ENCODE data around the gene TMEM179.

The TMEM179 gene

DNA sequence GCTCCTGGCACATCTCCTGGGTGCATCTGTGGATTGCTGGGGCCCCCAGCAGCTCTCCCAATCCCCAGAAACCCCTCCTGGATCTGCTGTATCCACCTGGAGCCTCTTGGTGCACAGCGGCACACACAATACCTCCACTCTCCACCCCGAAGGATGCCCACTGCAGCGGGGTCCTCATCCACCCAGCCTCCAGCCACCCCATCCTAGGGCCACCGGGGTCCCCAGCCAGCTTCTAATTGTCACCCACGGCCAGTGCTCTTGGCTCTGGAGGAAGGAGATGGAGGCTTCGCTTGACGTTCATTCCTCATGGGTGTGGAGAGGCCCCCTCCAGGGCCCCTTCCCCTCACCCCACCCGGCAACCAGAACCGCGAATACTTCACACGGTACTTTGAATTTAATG, 31.6 kb upstream of the TMEM179 start:
- no peak overlapping the region for H3K4me3 ChIP-seq (ENCODE audit: low read depth in 1 of 2, low read length in 2 of 2)
- H3K27me3 ChIP-seq (ENCODE audit: low read depth, low read length), result no peaks in the 10 kb centered on the region
- H3K4me1 ChIP-seq (ENCODE audit: control insufficient read depth in 1 of 2, insufficient read depth in 2 of 2, low read length in 2 of 2), result no peaks in the 10 kb centered on the region
- no peaks in the 10 kb centered on the region for H3K36me3 ChIP-seq (ENCODE audit: control insufficient read depth in 1 of 2, insufficient read depth in 2 of 2, low read length in 2 of 2)
- no peaks in the 10 kb centered on the region for H3K9me3 ChIP-seq (ENCODE audit: control insufficient read depth in 1 of 2, low read length in 2 of 2)
- no peak overlapping the region for H3K27ac ChIP-seq (ENCODE audit: low read length)

DNA sequence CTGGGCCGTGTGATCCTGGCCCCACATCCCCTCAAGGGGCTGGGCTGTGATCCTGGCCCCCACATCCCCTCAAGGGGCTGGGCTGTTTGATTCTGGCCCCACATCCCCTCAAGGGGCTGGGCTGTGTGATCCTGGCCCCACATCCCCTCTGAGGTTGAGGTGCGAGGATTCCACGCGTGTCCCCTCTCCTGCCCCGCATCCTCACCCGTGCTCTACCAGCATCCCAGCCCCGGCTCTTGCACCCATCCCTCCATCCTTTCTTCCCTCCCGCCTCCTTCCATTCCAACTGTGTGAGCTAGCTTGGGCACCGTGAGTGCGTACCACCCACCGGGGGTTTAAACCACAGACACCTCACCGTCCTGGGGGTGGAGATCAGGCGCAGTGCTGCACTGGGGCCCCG, 31.1 kb upstream of the TMEM179 start:
- Histone ChIP-seq H3K4me3 (ENCODE audit: low read depth in 1 of 2, low read length in 2 of 2) (no peak overlapping the region), H3K9me3 (ENCODE audit: control insufficient read depth in 1 of 2, low read length in 2 of 2) (no peaks in the 10 kb centered on the region), H3K36me3 (ENCODE audit: control insufficient read depth in 1 of 2, insufficient read depth in 2 of 2, low read length in 2 of 2) (no peaks in the 10 kb centered on the region), H3K27me3 (ENCODE audit: low read depth, low read length) (no peaks in the 10 kb centered on the region), H3K4me1 (ENCODE audit: control insufficient read depth in 1 of 2, insufficient read depth in 2 of 2, low read length in 2 of 2) (no peaks in the 10 kb centered on the region), H3K27ac (ENCODE audit: low read length) (no peak overlapping the region)

DNA sequence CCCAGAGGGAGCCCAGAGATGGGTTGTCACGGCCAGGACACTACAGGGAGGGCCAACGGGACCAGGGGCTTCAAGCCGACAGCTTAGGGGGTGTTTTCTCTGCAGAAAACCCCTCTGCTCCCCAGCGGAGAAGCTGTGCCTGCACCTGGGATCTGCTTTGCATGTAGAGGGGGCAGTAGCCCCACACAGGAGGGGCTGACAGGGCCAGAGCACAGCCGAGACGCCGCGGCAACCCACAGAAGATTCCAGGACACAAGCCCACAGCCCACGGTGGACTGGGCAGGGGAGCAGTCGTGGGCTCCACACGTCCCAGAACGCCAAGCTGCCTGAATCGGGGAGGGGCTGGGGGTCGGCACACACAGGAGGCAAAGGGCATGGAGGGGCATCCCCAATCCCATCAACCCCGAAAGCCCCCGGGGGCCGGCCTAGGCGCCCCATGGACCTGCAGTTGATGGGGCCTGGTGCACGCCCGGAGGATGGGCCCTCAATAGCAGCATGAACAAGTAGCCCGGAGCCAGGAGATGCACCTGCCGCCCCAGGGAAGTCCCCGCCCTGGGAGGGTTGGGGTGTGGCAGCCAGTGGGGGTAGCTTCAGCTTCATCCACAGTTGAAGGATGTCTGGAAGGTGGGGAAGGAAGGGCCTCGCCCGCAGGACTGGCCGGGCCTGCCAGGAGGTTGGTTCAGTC, 30.5 kb upstream of the TMEM179 start:
- Histone ChIP-seq H3K36me3 (ENCODE audit: control insufficient read depth in 1 of 2, insufficient read depth in 2 of 2, low read length in 2 of 2) (no peaks in the 10 kb centered on the region), H3K27me3 (ENCODE audit: low read depth, low read length) (no peaks in the 10 kb centered on the region), H3K9me3 (ENCODE audit: control insufficient read depth in 1 of 2, low read length in 2 of 2) (no peaks in the 10 kb centered on the region), H3K4me1 (ENCODE audit: control insufficient read depth in 1 of 2, insufficient read depth in 2 of 2, low read length in 2 of 2) (no peaks in the 10 kb centered on the region), H3K27ac (ENCODE audit: low read length) (no peak overlapping the region), H3K4me3 (ENCODE audit: low read depth in 1 of 2, low read length in 2 of 2) (no peak overlapping the region)

DNA sequence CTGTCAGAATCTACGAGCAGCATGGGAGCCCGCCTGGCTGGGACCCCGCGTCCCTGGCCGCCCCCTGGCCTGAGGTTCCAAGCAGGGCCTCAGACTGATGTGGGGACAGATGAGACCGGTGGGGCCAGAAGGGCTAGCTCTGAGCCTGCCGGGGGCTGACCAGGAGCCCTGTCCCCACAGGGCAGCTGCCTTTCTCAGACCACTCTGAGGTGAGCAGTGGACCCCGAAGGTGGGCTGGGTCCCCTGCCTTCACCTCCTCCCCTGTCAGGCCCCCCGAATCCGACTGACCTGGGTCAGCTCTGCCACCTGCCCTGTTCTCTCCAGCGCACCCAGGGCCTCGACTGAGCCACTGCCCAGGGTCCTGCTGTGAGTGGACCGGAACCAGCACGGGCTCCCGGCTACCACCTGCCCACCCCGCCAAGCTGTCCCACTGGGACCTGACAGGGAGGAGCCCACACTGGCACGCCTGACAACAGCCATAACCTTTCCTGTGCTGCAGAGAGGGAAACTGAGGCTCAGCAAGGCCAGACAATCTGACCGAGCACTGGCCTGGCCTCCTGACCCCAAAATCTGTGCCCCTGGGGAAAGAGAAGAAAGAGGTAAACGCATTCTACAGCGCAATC, 29.7 kb upstream of the TMEM179 start:
- Histone ChIP-seq H3K9me3 (ENCODE audit: control insufficient read depth in 1 of 2, low read length in 2 of 2) (peaks cover 0 to 2% of the 10 kb centered on the region in 2 donors), H3K4me3 (ENCODE audit: low read depth in 1 of 2, low read length in 2 of 2) (no peak overlapping the region), H3K36me3 (ENCODE audit: control insufficient read depth in 1 of 2, insufficient read depth in 2 of 2, low read length in 2 of 2) (no peaks in the 10 kb centered on the region), H3K4me1 (ENCODE audit: control insufficient read depth in 1 of 2, insufficient read depth in 2 of 2, low read length in 2 of 2) (no peaks in the 10 kb centered on the region), H3K27me3 (ENCODE audit: low read depth, low read length) (no peaks in the 10 kb centered on the region), H3K27ac (ENCODE audit: low read length) (no peak overlapping the region)

DNA sequence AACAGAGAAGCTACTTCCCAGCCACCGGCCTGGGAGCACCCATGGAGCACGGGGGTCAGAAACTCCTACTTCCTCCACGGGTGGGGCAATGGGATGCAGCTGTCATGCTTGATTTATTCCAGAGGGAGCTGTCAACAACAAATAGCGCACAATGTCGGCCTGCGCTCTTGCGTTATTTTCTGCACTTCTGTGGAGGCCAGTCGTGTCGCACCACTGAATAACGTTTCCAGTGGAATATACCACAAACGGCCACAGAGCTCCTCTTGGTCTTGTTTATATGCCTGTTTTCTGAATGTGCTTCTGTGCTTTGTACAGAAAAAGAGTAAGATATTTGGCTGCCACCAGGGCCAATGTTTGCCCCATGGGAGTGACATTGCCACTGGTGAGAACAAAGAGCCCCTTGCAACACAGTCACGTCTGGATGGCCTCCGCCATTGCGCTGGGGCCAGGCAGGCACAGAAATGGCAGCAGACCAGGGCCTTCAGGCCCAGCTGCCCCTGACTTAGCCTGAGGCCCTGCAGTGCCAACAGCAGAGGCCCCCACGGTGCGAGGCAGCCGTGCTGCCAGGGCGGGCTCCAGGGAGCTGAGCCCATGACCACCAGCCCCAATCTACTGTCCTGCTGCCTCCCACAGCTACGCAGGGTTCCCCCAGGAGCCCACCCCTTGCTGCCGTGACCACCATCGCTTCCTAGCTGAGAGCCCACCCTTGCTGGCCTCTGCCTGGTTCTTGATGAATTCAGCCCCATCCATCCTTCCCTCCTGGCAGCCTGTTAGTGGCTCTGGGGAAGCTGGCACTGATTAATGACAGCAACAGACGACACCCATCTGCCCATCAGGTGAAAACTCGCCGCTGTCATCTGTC, 28.9 kb upstream of the TMEM179 start:
- Histone ChIP-seq H3K27ac (ENCODE audit: low read length) (no peak overlapping the region), H3K27me3 (ENCODE audit: low read depth, low read length) (no peaks in the 10 kb centered on the region), H3K36me3 (ENCODE audit: control insufficient read depth in 1 of 2, insufficient read depth in 2 of 2, low read length in 2 of 2) (no peaks in the 10 kb centered on the region), H3K9me3 (ENCODE audit: control insufficient read depth in 1 of 2, low read length in 2 of 2) (peaks cover 4 to 7% of the 10 kb centered on the region in 2 donors), H3K4me1 (ENCODE audit: control insufficient read depth in 1 of 2, insufficient read depth in 2 of 2, low read length in 2 of 2) (no peaks in the 10 kb centered on the region), H3K4me3 (ENCODE audit: low read depth in 1 of 2, low read length in 2 of 2) (no peak overlapping the region)

DNA sequence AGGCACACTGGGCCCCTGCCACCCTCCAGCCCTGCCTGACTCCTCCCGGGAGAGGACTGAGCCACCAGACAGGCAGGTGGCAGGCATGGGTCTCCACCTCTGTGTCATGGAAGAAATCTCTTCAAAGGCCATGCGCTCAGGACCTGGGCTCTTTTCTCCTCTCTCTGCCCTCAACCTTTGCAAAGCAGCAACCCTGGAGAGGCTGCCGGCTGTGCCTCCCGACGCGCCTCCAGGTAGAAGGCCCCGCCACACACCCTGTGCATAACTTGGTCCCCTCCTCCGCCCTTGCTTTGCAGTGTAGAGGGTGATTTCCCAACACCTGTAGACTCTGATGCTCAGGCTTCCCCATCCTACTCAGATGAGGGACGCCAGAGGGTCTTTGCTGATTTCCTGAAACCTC, 28.2 kb upstream of the TMEM179 start:
- no peak overlapping the region for H3K4me3 ChIP-seq (ENCODE audit: low read depth in 1 of 2, low read length in 2 of 2)
- peaks cover 7 to 12% of the 10 kb centered on the region in 2 donors for H3K9me3 ChIP-seq (ENCODE audit: control insufficient read depth in 1 of 2, low read length in 2 of 2)
- H3K27me3 ChIP-seq (ENCODE audit: low read depth, low read length), result no peaks in the 10 kb centered on the region
- no peaks in the 10 kb centered on the region for H3K36me3 ChIP-seq (ENCODE audit: control insufficient read depth in 1 of 2, insufficient read depth in 2 of 2, low read length in 2 of 2)
- no peaks in the 10 kb centered on the region for H3K4me1 ChIP-seq (ENCODE audit: control insufficient read depth in 1 of 2, insufficient read depth in 2 of 2, low read length in 2 of 2)
- no peak overlapping the region for H3K27ac ChIP-seq (ENCODE audit: low read length)

DNA sequence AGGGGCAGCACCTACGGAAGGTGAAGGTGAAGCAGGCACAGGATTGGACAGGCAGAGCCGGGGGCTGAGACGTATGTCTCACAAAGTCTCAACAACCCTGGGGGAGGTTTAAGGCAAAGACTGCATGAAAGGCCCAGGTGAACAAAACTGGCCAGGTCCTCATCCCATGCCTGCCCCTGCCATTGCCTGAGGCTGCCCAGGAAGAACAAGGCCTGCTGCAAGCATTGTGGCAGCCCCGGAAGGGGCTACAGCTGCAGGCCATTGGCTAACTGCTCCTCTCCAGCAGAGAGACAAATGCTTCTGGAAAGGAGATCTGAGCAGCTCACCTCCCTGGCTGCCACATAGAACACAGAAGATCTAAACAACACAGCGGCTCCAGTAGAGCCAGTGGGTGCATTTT, 20.4 kb upstream of the TMEM179 start:
- peaks cover 7% of the 10 kb centered on the region for H3K27me3 ChIP-seq (ENCODE audit: low read depth, low read length)
- H3K27ac ChIP-seq (ENCODE audit: low read length), result no peak overlapping the region
- no peak overlapping the region for H3K4me3 ChIP-seq (ENCODE audit: low read depth in 1 of 2, low read length in 2 of 2)
- H3K9me3 ChIP-seq (ENCODE audit: control insufficient read depth in 1 of 2, low read length in 2 of 2), result peaks cover 9 to 15% of the 10 kb centered on the region in 2 donors
- no peaks in the 10 kb centered on the region for H3K4me1 ChIP-seq (ENCODE audit: control insufficient read depth in 1 of 2, insufficient read depth in 2 of 2, low read length in 2 of 2)
- H3K36me3 ChIP-seq (ENCODE audit: control insufficient read depth in 1 of 2, insufficient read depth in 2 of 2, low read length in 2 of 2), result no peaks in the 10 kb centered on the region

DNA sequence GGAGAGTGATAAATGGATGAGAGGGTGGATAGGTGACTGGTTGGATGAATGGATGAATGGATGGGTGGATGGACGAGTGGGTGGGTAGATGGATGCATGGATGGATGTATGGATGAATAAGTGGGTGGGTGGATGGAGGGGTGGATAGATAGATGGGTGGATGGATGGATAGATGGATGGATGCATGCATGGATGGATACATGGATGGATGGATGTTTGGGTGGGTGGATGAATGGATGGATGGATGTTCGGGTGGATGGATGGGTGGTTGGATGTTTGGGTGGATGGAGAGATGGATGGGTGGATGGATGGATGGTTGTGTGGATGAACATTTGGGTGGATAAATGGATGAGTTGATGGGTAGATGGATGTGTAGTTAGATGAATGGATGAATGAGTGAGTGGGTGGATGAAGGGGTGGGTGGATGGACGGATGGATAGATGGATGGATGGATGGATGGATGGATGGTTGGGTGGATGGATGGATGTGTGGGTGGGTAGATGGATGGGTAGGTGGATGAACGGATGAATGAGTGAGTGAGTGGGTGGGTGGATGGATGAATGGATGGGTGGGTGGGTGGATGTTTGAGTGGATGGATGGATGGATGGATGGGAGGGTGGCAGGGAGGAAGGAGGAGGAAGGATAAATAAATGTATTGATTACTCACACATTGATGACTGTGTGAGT, 9.7 kb upstream of the TMEM179 start:
- no peak overlapping the region for H3K4me3 ChIP-seq (ENCODE audit: low read depth in 1 of 2, low read length in 2 of 2)
- H3K27me3 ChIP-seq (ENCODE audit: low read depth, low read length), result no peaks in the 10 kb centered on the region
- no peak overlapping the region for H3K27ac ChIP-seq (ENCODE audit: low read length)
- H3K36me3 ChIP-seq (ENCODE audit: control insufficient read depth in 1 of 2, insufficient read depth in 2 of 2, low read length in 2 of 2), result no peaks in the 10 kb centered on the region
- no peaks in the 10 kb centered on the region for H3K4me1 ChIP-seq (ENCODE audit: control insufficient read depth in 1 of 2, insufficient read depth in 2 of 2, low read length in 2 of 2)
- peaks cover 0 to 5% of the 10 kb centered on the region in 2 donors for H3K9me3 ChIP-seq (ENCODE audit: control insufficient read depth in 1 of 2, low read length in 2 of 2)

DNA sequence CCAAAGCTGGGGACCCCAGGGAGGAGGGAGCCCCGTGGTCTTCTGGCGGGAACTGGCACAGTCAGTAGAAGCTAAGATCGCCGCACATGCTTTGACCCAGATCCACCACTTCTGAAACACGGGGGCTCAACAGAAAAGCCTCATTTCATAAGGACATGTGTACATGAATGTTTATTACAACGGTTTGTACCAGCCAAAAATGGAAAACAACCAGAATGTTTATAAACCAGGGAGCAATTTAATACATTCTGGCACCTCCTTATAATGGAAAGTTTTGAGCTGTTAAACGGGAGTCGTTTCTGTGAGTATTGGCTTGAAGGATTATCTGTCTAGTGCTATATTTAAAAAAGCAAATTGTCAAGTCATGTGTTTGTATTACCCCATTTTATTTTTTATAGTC, 7.3 kb upstream of the TMEM179 start:
- Histone ChIP-seq H3K27me3 (ENCODE audit: low read depth, low read length) (no peaks in the 10 kb centered on the region), H3K4me3 (ENCODE audit: low read depth in 1 of 2, low read length in 2 of 2) (no peak overlapping the region), H3K27ac (ENCODE audit: low read length) (no peak overlapping the region), H3K9me3 (ENCODE audit: control insufficient read depth in 1 of 2, low read length in 2 of 2) (peaks cover 0 to 5% of the 10 kb centered on the region in 2 donors), H3K4me1 (ENCODE audit: control insufficient read depth in 1 of 2, insufficient read depth in 2 of 2, low read length in 2 of 2) (no peaks in the 10 kb centered on the region), H3K36me3 (ENCODE audit: control insufficient read depth in 1 of 2, insufficient read depth in 2 of 2, low read length in 2 of 2) (no peaks in the 10 kb centered on the region)

DNA sequence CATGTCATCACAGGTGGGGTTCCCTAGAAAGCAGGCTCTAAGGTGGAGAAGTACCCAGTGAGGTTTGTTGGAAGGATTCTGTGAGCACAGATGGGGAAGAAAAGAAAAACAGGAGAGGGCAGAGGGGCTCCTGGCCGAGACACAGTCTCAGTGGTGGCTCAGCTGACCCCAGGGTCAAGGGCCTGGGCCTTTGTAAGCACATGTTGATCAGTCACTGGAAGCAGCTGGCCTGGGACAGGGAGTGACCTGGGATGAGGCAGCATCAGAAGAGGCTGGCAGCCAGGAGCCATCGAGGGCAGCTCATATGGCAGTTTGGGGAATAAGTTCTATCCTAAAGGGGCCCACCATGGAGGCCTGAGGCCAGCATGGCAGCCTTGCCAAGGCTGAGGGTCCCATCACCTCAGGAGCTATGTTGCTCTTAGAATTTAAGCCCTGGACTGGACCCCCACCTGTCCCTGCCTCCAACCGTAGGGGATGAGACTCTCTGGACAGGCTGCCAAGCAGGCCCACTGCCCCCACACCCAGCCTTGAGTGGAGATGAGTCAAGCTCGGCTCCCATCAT, 6.3 kb upstream of the TMEM179 start:
- Histone ChIP-seq H3K9me3 (ENCODE audit: control insufficient read depth in 1 of 2, low read length in 2 of 2) (peaks cover 0 to 5% of the 10 kb centered on the region in 2 donors), H3K27me3 (ENCODE audit: low read depth, low read length) (no peaks in the 10 kb centered on the region), H3K27ac (ENCODE audit: low read length) (no peak overlapping the region), H3K36me3 (ENCODE audit: control insufficient read depth in 1 of 2, insufficient read depth in 2 of 2, low read length in 2 of 2) (no peaks in the 10 kb centered on the region), H3K4me1 (ENCODE audit: control insufficient read depth in 1 of 2, insufficient read depth in 2 of 2, low read length in 2 of 2) (no peaks in the 10 kb centered on the region), H3K4me3 (ENCODE audit: low read depth in 1 of 2, low read length in 2 of 2) (no peak overlapping the region)

DNA sequence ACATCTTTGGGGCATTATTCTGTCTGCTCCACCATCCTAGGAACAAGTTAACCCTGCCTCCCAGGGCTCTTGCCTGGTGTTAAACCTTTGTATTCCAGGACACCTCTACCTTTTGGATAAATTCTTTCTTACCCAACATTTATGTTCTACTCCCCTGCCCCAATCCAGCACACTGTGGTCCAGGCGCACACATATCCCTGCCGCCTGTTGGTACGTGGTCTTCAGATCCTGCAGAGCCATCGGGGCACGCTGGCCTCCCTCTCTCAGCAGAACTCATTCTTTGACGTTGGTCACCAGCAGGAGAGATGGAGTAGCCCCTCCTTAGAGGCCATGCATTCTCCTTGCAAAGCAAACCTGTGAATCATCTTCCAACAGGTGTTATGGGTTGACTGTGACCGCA, 5.1 kb upstream of the TMEM179 start:
- no peaks in the 10 kb centered on the region for H3K27me3 ChIP-seq (ENCODE audit: low read depth, low read length)
- no peaks in the 10 kb centered on the region for H3K36me3 ChIP-seq (ENCODE audit: control insufficient read depth in 1 of 2, insufficient read depth in 2 of 2, low read length in 2 of 2)
- H3K4me1 ChIP-seq (ENCODE audit: control insufficient read depth in 1 of 2, insufficient read depth in 2 of 2, low read length in 2 of 2), result no peaks in the 10 kb centered on the region
- no peaks in the 10 kb centered on the region for H3K9me3 ChIP-seq (ENCODE audit: control insufficient read depth in 1 of 2, low read length in 2 of 2)
- no peak overlapping the region for H3K27ac ChIP-seq (ENCODE audit: low read length)
- no peak overlapping the region for H3K4me3 ChIP-seq (ENCODE audit: low read depth in 1 of 2, low read length in 2 of 2)

All from muscle layer of duodenum (tissue), 2 donors.